Colonic mucosa (tissue), 4 donors: Measurements from ENCODE around the gene SMC5. TPM values are rescaled to one million over a fixed set of nuclear protein-coding genes. Genes with fewer than 3 reads are reported as not detected.

Experiments
- DNase-seq: peaks from one replicate; pipeline ENCODE4 v3.0.0-alpha.2; 2020
- H3K27ac ChIP-seq: fragments of 200-600 bp; one replicate; pipeline ENCODE4 v1.8.0; 2021
- H3K27me3 ChIP-seq: fragments of 200-600 bp; one replicate; pipeline ENCODE4 v1.8.0; 2021
- H3K36me3 ChIP-seq: fragments of 200-600 bp; one replicate; pipeline ENCODE4 v1.8.0; 2021
- H3K4me1 ChIP-seq: fragments of 200-600 bp; one replicate; pipeline ENCODE4 v1.8.0; 2021; ENCODE audit warnings: mild to moderate bottlenecking
- H3K4me3 ChIP-seq: fragments of 200-600 bp; one replicate; pipeline ENCODE4 v1.8.0; 2021
- H3K9ac ChIP-seq, 2 donors: one replicate each; pipeline ENCODE4 v1.7.0; 2013; ENCODE audit warnings: control low read depth in 2 of 2, low read depth in 2 of 2, low read length in 2 of 2
- H3K9me3 ChIP-seq: fragments of 200-600 bp; one replicate; pipeline ENCODE4 v1.8.0; 2021
- CTCF ChIP-seq: fragments of 200-600 bp; IDR thresholded peaks from one replicate; pipeline ENCODE4 v1.8.0; 2022; ENCODE audit warnings: antibody characterized with exemption, mild to moderate bottlenecking
- intact Hi-C: fragments of 100-400 bp; cut with DNase I; formaldehyde crosslinking; loops from one replicate; pipeline ENCODE4 v1.14.1; 2022
- total RNA-seq, 2 donors: library from RNA; stranded (reverse); fragmentation: NEBNext Ultra II Directional in 1 of 2; extraction: Animal tissue kit (Norgen Biotek cat#: 25700) in 1 of 2; gene quantifications; one replicate each; pipeline ENCODE4 v1.2.1, GENCODE V29; 2021
- donor health status: healthy.
- donor health status: DM: no; HTN: no; CAD: no.
- donor health status: DM: no; HTN: no; CAD: no.

Gene SMC5
- total RNA-seq, 2 donors from 2014 or later, result 31.4 to 35.9 TPM

DNA sequence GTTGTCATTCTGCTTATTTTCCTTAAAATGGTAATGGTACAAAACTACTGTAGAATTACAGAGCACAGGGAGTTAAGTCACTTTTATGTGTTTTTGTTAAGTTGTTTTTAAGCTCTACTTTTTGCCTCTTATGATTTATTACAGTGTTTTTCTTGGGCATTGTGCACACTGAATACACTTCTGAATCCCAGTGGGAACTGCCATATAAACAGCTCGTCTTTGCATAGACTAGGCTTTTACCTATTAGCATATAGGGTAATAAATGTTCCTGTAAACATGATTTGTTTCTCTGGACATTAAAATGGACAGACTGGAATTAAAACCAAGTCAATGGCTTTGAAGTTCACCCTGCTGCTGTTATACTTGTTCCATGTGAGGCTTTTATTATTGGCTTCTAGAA lies 143.4 kb downstream of the SMC5 start:
- Histone ChIP-seq H3K4me3 (no peak overlapping the region), H3K36me3 (no peaks in the 10 kb centered on the region), H3K9ac (no peak overlapping the region), H3K9me3 (no peaks in the 10 kb centered on the region), H3K4me1 (peaks cover 16% of the 10 kb centered on the region), H3K27me3 (no peaks in the 10 kb centered on the region), H3K27ac (no peak overlapping the region)
- no peak for DNase-seq
- TF ChIP-seq CTCF, result no peak
- intact Hi-C loops, result no loop called here

DNA sequence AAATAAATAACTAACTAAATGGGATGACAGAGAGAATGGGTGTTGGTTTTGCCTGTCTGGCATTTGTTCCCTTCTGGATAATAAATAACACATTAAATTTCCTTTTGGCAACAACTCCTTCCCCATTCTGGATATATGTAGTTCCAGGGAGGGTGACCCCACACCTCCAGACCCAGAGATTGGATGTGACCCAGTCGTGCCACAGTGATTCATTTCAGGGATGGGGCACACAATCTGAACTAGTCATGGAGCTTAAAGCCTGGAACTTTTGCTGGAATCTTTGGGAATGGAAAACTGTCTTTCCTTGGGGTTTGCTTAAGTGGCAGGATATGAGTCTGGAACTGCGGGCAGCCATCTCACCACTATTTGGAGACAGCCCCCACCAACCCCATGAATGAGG lies 144.4 kb downstream of the SMC5 start:
- intact Hi-C loops, result no loop called here
- Histone ChIP-seq H3K4me3 (no peak overlapping the region), H3K27me3 (no peaks in the 10 kb centered on the region), H3K36me3 (no peaks in the 10 kb centered on the region), H3K9ac (no peak overlapping the region), H3K27ac (peak overlapping the region; percentile 72), H3K4me1 (peaks cover 10% of the 10 kb centered on the region), H3K9me3 (no peaks in the 10 kb centered on the region)
- no peak for DNase-seq
- TF ChIP-seq CTCF, result no peak

GRCh38 chr9:70403618-70404025 lies 144.8 kb downstream of the SMC5 start:
- H3K27me3 ChIP-seq, result no peaks in the 10 kb centered on the region
- no peak overlapping the region for H3K4me3 ChIP-seq
- H3K4me1 ChIP-seq, result peaks cover 6% of the 10 kb centered on the region
- no peaks in the 10 kb centered on the region for H3K9me3 ChIP-seq
- no peak for TF ChIP-seq CTCF
- peak overlapping the region; percentile 72 for H3K27ac ChIP-seq
- H3K9ac ChIP-seq, result no peak overlapping the region
- H3K36me3 ChIP-seq, result no peaks in the 10 kb centered on the region
- intact Hi-C loops, result no loop called here
- DNase-seq, result no peak

DNA sequence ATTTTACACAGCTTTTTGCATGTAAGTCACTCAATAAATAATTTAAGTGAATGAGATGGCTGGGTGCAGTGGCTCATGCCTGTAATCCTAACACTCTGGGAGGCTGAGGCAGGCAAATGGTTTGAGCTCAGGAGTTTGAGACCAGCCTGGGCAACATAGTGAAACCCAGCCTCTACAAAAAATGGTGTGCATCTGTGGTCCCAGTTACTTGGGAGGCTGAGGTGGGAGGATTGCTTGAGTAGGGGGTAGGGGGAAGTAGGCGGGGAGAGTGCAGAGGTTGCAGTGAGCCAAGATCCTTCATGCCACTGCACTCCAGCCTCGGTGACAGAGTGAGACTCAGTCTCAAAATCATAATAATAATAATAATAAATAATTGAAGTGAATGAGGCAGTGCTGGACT lies 145.5 kb downstream of the SMC5 start:
- TF ChIP-seq CTCF, result no peak
- Histone ChIP-seq H3K27me3 (no peaks in the 10 kb centered on the region), H3K4me3 (no peak overlapping the region), H3K4me1 (peaks cover 6% of the 10 kb centered on the region), H3K9ac (no peak overlapping the region), H3K27ac (peak overlapping the region; percentile 72), H3K36me3 (no peaks in the 10 kb centered on the region), H3K9me3 (no peaks in the 10 kb centered on the region)
- DNase-seq, result no peak
- intact Hi-C loops, result no loop called here

Other genes starting within 250 kb of the SMC5 start
- gene MAMDC2, start 215.1 kb upstream of the SMC5 start, total RNA-seq, result 1 to 10 TPM; 2.3 to 7.0 TPM
- gene KLF9, start 155.7 kb downstream of the SMC5 start, total RNA-seq, result 10 to 100 TPM; 13.5 to 18.8 TPM